ENCODE data around the gene MAST3. TPM values are rescaled to one million over a fixed set of nuclear protein-coding genes. Genes with fewer than 3 reads are reported as not detected.

The MAST3 gene
- total RNA-seq, 1 donor from 2014 or later = 16.6 TPM

- H3K4me3 Mint-ChIP-seq (ENCODE audit: unreplicated experiment) = no peak overlapping the region
- no peak overlapping the region for H3K27ac Mint-ChIP-seq (ENCODE audit: unreplicated experiment)
- peaks cover 1% of the 10 kb centered on the region for H3K27me3 Mint-ChIP-seq (ENCODE audit: unreplicated experiment)
- DNase-seq = no peak
- H3K36me3 Mint-ChIP-seq (ENCODE audit: unreplicated experiment) = no peaks in the 10 kb centered on the region
- no peaks in the 10 kb centered on the region for H3K4me1 Mint-ChIP-seq (ENCODE audit: low read depth, unreplicated experiment)
- H3K9me3 Mint-ChIP-seq (ENCODE audit: unreplicated experiment) = peaks cover 1% of the 10 kb centered on the region
- no peak for TF ChIP-seq CTCF (IDR thresholded peaks at IDR 0.05; ENCODE audit: partially characterized antibody, unreplicated experiment)
Measured at GRCh38 chr19:18057557-18057956, 40.0 kb upstream of the MAST3 start.

- H3K9me3 Mint-ChIP-seq (ENCODE audit: unreplicated experiment) = peaks cover 1% of the 10 kb centered on the region
- H3K36me3 Mint-ChIP-seq (ENCODE audit: unreplicated experiment) = no peaks in the 10 kb centered on the region
- H3K4me1 Mint-ChIP-seq (ENCODE audit: low read depth, unreplicated experiment) = no peaks in the 10 kb centered on the region
- H3K27ac Mint-ChIP-seq (ENCODE audit: unreplicated experiment) = no peak overlapping the region
- H3K27me3 Mint-ChIP-seq (ENCODE audit: unreplicated experiment) = peaks cover 1% of the 10 kb centered on the region
- H3K4me3 Mint-ChIP-seq (ENCODE audit: unreplicated experiment) = no peak overlapping the region
- TF ChIP-seq CTCF (IDR thresholded peaks at IDR 0.05; ENCODE audit: partially characterized antibody, unreplicated experiment) = peak; percentile 96
- peak; percentile 86 for DNase-seq
Measured at GRCh38 chr19:18058208-18059009, 39.2 kb upstream of the MAST3 start.

GRCh38 chr19:18059297-18059696 lies 38.3 kb upstream of the MAST3 start:
- no peak for TF ChIP-seq CTCF (IDR thresholded peaks at IDR 0.05; ENCODE audit: partially characterized antibody, unreplicated experiment)
- no peaks in the 10 kb centered on the region for H3K36me3 Mint-ChIP-seq (ENCODE audit: unreplicated experiment)
- no peaks in the 10 kb centered on the region for H3K4me1 Mint-ChIP-seq (ENCODE audit: low read depth, unreplicated experiment)
- H3K4me3 Mint-ChIP-seq (ENCODE audit: unreplicated experiment) = no peak overlapping the region
- no peak overlapping the region for H3K27ac Mint-ChIP-seq (ENCODE audit: unreplicated experiment)
- DNase-seq = no peak
- peaks cover 1% of the 10 kb centered on the region for H3K27me3 Mint-ChIP-seq (ENCODE audit: unreplicated experiment)
- peaks cover 1% of the 10 kb centered on the region for H3K9me3 Mint-ChIP-seq (ENCODE audit: unreplicated experiment)

- Mint-ChIP-seq H3K27me3 (ENCODE audit: unreplicated experiment) (peaks cover 2% of the 10 kb centered on the region), H3K9me3 (ENCODE audit: unreplicated experiment) (peaks cover 1% of the 10 kb centered on the region), H3K27ac (ENCODE audit: unreplicated experiment) (no peak overlapping the region), H3K36me3 (ENCODE audit: unreplicated experiment) (no peaks in the 10 kb centered on the region), H3K4me1 (ENCODE audit: low read depth, unreplicated experiment) (no peaks in the 10 kb centered on the region), H3K4me3 (ENCODE audit: unreplicated experiment) (no peak overlapping the region)
- DNase-seq = no peak
- TF ChIP-seq CTCF (IDR thresholded peaks at IDR 0.05; ENCODE audit: partially characterized antibody, unreplicated experiment) = no peak
Measured at GRCh38 chr19:18059902-18060301, 37.7 kb upstream of the MAST3 start.

GRCh38 chr19:18060472-18060871 lies 37.1 kb upstream of the MAST3 start:
- no peaks in the 10 kb centered on the region for H3K4me1 Mint-ChIP-seq (ENCODE audit: low read depth, unreplicated experiment)
- peak; percentile 30 for DNase-seq
- no peak overlapping the region for H3K27ac Mint-ChIP-seq (ENCODE audit: unreplicated experiment)
- no peak for TF ChIP-seq CTCF (IDR thresholded peaks at IDR 0.05; ENCODE audit: partially characterized antibody, unreplicated experiment)
- H3K36me3 Mint-ChIP-seq (ENCODE audit: unreplicated experiment) = no peaks in the 10 kb centered on the region
- H3K4me3 Mint-ChIP-seq (ENCODE audit: unreplicated experiment) = no peak overlapping the region
- H3K9me3 Mint-ChIP-seq (ENCODE audit: unreplicated experiment) = peaks cover 1% of the 10 kb centered on the region
- H3K27me3 Mint-ChIP-seq (ENCODE audit: unreplicated experiment) = peaks cover 4% of the 10 kb centered on the region

Measured in glutamatergic neuron (in vitro differentiated cells).